Measurements from ENCODE around the gene CTBP2. TPM values are rescaled to one million over a fixed set of nuclear protein-coding genes. Genes with fewer than 3 reads are reported as not detected.

CTBP2 gene
- total and polyA plus RNA-seq, 4 donors: 3.4 to 59.2 (median 5.5) TPM

GRCh38 chr10:125009661-125010161 lies 150.7 kb downstream of the CTBP2 start:
- Histone ChIP-seq H3K27me3 (ENCODE audit: control insufficient read depth in 4 of 4, insufficient read depth in 4 of 4, low read length in 3 of 4) (no peaks in the 10 kb centered on the region), H3K4me1 (ENCODE audit: control insufficient read depth in 4 of 4, insufficient read depth in 4 of 4, low read length in 3 of 4) (peaks cover 0 to 4% (median 0%) of the 10 kb centered on the region in 4 donors), H3K36me3 (ENCODE audit: control insufficient read depth in 4 of 4, insufficient read depth in 3 of 4, low read depth in 1 of 4, low read length in 3 of 4) (no peaks in the 10 kb centered on the region), H3K4me3 (ENCODE audit: low read depth in 1 of 3, low read length in 3 of 3) (no peak overlapping the region), H3K9me3 (ENCODE audit: control insufficient read depth in 4 of 4, low read length in 3 of 4) (no peaks in the 10 kb centered on the region), H3K27ac (ENCODE audit: low read depth in 1 of 2, low read length in 2 of 2) (no peak overlapping the region), H3K9ac (ENCODE audit: low read depth in 1 of 2, low read length in 2 of 2) (no peak overlapping the region)
- DNase-seq (ENCODE audit: low spot score): no peak
- TF ChIP-seq GABPA (IDR thresholded peaks at IDR 0.05 in 1 of 2, conservative IDR thresholded peaks at IDR 0.05 in 1 of 2): no peak
- no peak for TF ChIP-seq RXRA (IDR thresholded peaks at IDR 0.05)
- no peak for TF ChIP-seq FOXA1 (IDR thresholded peaks at IDR 0.05)
- TF ChIP-seq RAD21 (IDR thresholded peaks at IDR 0.05): no peak
- TF ChIP-seq TAF1 (conservative IDR thresholded peaks at IDR 0.05): no peak
- TF ChIP-seq YY1 (IDR thresholded peaks at IDR 0.05): no peak
- TF ChIP-seq HNF4G (IDR thresholded peaks at IDR 0.05): no peak
- TF ChIP-seq ATF3 (IDR thresholded peaks at IDR 0.05): no peak
- TF ChIP-seq ZBTB33 (IDR thresholded peaks at IDR 0.05): no peak
- TF ChIP-seq SP1 (IDR thresholded peaks at IDR 0.05): no peak
- 90% methylated on average over 15 of the region's 15 CpGs for WGBS

GRCh38 chr10:125008689-125009638 lies 151.4 kb downstream of the CTBP2 start:
- TF ChIP-seq SP1 (IDR thresholded peaks at IDR 0.05) (no peak), RAD21 (IDR thresholded peaks at IDR 0.05) (no peak), FOXA2 (IDR thresholded peaks at IDR 0.05) (no peak), MAX (IDR thresholded peaks at IDR 0.05) (no peak), HNF4A (conservative IDR thresholded peaks at IDR 0.05) (no peak), ZBTB33 (IDR thresholded peaks at IDR 0.05) (no peak)
- Histone ChIP-seq H3K9me3 (ENCODE audit: control insufficient read depth in 4 of 4, low read length in 3 of 4) (no peaks in the 10 kb centered on the region), H3K36me3 (ENCODE audit: control insufficient read depth in 4 of 4, insufficient read depth in 3 of 4, low read depth in 1 of 4, low read length in 3 of 4) (no peaks in the 10 kb centered on the region), H3K9ac (ENCODE audit: low read depth in 1 of 2, low read length in 2 of 2) (no peak overlapping the region), H3K27me3 (ENCODE audit: control insufficient read depth in 4 of 4, insufficient read depth in 4 of 4, low read length in 3 of 4) (no peaks in the 10 kb centered on the region), H3K27ac (ENCODE audit: low read depth in 1 of 2, low read length in 2 of 2) (no peak overlapping the region), H3K4me3 (ENCODE audit: low read depth in 1 of 3, low read length in 3 of 3) (no peak overlapping the region), H3K4me1 (ENCODE audit: control insufficient read depth in 4 of 4, insufficient read depth in 4 of 4, low read length in 3 of 4) (no peaks in the 10 kb centered on the region)
- DNase-seq (ENCODE audit: low spot score): no peak
- 86% methylated on average over 22 of the region's 22 CpGs for whole genome bisulfite sequencing
